ENCODE results near the gene CPM.

The CPM gene

GRCh38 chr12:68940731-68941130 lies 7.8 kb upstream of the CPM start:
- no peak overlapping the region for H3K27ac ChIP-seq
- no peak for TF ChIP-seq ZFX (IDR thresholded peaks at IDR 0.05)
- no peak for TF ChIP-seq CTCF (conservative IDR thresholded peaks at IDR 0.05)

GRCh38 chr12:68939505-68939904 lies 6.5 kb upstream of the CPM start:
- no peak overlapping the region for H3K27ac ChIP-seq
- TF ChIP-seq CTCF (conservative IDR thresholded peaks at IDR 0.05) (no peak), ZFX (IDR thresholded peaks at IDR 0.05) (no peak)

GRCh38 chr12:68934392-68934791 lies 1.4 kb upstream of the CPM start:
- TF ChIP-seq ZFX (IDR thresholded peaks at IDR 0.05) (no peak), CTCF (conservative IDR thresholded peaks at IDR 0.05) (no peak)

GRCh38 chr12:68932128-68932960 lies 627 bp downstream of the CPM start:
- TF ChIP-seq CTCF (conservative IDR thresholded peaks at IDR 0.05): no peak
- TF ChIP-seq ZFX (IDR thresholded peaks at IDR 0.05): no peak
- no peak overlapping the region for H3K27ac ChIP-seq

More at GRCh38 chr12:68934392-68934791, 1.4 kb upstream of the CPM start:
- no peak overlapping the region for H3K27ac ChIP-seq

- no peak for TF ChIP-seq ZFX (IDR thresholded peaks at IDR 0.05)
- TF ChIP-seq CTCF (conservative IDR thresholded peaks at IDR 0.05): no peak
- no peak overlapping the region for H3K27ac ChIP-seq
Observed at GRCh38 chr12:68930178-68930577, 2.8 kb downstream of the CPM start.

- no peak overlapping the region for H3K27ac ChIP-seq
- no peak for TF ChIP-seq CTCF (conservative IDR thresholded peaks at IDR 0.05)
- TF ChIP-seq ZFX (IDR thresholded peaks at IDR 0.05): no peak
Observed at GRCh38 chr12:68924546-68924945, 8.4 kb downstream of the CPM start.

- H3K27ac ChIP-seq: no peak overlapping the region
- no peak for TF ChIP-seq CTCF (conservative IDR thresholded peaks at IDR 0.05)
- TF ChIP-seq ZFX (IDR thresholded peaks at IDR 0.05): no peak
Observed at GRCh38 chr12:68919581-68920239, 13.3 kb downstream of the CPM start.
